Central memory CD4-positive, alpha-beta T cell (primary cell): ENCODE results near the gene SWSAP1.

Experiments used
- DNase-seq: peaks from one replicate; pipeline ENCODE4 v3.0.0; 2022

The SWSAP1 gene

DNA sequence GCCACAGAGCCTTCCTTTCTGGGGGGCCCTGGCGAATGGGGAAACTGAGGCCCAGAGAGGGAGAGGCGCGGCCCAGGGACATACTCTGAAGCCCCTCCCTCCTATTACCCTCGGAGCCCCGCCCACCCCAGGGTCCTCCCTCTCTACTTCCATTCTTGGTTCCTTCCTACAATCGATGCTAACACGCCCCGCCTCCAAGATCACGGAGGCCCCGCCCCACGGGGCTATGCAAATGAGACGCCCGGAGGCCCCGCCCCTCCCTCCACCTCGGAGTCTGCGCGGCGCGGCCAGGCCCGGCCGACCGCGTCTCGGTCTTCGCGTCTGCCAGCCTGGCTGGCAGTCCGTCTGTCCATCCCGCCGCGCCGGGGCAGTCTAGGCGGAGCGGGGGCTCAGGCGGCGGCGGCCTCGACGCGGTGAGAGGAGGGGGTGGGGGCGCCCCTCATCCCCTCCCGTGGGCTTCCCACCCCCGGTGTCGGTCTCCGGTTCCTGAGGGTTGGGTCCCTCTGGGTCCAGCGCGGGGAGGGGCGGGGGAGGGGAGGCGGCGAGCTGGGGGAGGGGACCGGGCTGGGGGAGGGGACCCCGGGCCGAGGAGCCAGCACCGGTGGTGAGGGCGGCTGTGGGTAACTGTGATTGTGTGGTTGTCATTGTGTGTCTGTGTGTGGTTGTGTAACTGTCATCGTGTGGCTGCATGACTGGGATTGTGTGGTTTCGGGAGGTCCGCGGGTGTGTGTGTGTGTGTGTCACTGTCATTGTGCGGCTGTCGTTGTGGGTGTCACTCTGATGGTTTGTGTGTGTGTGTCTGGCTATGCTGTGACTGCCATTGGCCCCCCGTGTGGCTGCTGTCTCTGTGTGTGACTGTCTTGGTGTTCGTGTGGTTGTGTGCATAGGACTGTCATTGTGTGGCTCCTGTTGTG, 19.0 kb upstream of the SWSAP1 start, which contains the start of gene PLPPR2:
PLPPR2 (plus strand) TSS at position 273 of the 914 bp plus-strand sequence. CDS start 2,242 bp downstream, outside the sequence.
- DNase-seq, result peak; percentile 78

DNA sequence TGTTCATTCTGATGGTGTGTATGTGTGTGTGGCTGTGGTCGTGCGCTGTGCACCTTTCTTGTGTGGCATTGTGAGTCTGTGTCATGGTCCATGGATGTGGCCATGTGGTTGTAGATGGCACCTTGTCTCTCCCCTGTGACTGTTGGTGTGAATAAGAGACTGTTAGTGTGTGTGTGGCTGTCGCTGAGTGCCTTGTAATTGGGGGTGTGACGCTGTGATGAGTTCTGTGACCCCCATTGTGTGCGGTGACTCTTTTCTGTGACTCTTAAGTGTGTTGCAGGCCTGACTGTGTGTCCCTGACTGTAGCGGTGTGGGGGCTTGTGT, 18.4 kb upstream of the SWSAP1 start:
- DNase-seq, result no peak

DNA sequence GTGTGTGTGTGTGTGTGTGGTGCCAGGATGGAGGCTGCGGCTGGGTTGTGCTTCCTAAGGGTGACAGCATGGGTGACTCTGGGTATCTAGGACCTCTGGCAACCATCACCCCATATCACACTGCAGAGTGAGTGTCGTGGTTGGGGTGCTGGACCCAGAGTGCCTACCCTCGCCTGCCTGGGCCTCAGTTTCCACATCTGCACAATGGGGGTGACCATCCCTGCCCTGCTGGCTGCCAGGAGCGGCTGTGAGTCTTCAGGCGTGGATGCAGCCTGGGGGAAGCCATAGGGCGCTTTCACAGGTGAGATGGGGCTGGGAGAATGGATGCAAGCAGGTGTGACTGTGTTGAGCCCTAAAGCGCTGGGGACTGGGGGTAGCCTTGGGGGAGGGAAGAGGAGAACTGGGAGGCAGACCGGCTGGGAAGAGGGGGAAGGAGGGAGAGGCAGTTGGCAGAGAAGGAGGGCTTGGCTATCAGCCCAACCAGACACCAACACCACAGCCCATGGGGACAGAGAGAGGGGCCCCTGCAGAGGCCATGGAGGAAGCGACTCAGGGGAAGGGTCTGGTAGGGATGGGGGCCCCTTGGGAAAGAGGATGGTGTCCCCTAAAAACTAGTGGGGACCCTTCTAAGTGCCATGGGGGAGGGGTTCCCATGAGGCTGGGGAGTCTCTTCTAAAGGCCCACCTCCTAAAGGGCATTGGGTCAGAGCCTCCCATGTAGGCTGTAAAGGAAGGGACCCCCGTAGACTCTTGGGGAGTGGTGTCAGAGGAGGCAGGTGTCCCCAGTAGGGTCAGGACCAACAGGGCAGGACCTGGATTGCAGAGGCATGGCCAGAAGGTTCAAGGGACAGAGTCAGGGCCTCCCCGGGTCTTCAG, 17.6 kb upstream of the SWSAP1 start:
- DNase-seq, result no peak

DNA sequence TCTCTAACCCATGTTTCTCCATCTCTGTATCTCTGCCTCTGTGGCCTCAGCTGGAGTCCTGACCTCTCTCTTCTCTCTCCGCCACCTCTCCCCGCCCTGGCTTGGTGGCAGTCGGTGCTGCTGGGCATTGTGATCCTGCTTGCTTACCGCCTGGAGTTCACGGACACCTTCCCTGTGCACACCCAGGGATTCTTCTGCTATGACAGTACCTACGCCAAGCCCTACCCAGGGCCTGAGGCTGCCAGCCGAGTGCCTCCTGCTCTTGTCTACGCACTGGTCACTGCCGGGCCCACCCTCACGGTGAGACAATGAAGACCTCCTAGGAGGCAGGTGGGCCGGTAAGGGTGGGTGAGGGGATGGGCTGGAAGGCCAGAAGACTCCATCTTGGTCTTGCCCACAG, 15.0 kb upstream of the SWSAP1 start:
- DNase-seq, result no peak

DNA sequence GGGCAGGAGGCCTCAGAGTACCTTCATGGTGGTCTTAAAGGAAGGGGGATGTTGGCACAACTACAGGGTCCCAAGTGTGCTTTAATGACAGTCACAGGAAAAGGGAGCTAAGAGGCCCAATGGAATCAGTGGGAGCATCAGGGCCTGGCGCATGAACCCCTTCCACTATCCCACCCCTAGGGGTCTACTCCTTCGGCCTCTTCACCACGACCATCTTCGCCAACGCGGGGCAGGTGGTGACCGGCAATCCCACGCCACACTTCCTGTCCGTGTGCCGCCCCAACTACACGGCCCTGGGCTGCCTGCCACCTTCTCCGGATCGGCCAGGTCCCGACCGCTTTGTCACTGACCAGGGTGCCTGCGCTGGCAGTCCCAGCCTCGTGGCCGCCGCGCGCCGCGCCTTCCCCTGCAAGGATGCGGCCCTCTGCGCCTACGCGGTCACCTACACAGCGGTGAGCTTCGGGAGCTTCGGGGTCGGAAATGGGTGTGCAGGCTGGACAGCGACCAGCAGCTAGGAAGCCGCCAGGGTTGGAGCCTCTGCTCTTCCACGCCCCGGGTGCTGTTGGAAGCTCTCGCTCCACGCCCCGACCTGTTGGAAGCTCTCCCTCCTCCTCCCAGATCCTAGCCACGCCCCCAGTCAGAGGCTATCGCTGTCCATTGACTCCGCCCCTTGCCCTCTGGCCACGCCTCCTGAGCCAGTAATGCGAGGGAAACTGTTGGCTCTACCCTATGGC, 13.3 kb upstream of the SWSAP1 start:
- no peak for DNase-seq

DNA sequence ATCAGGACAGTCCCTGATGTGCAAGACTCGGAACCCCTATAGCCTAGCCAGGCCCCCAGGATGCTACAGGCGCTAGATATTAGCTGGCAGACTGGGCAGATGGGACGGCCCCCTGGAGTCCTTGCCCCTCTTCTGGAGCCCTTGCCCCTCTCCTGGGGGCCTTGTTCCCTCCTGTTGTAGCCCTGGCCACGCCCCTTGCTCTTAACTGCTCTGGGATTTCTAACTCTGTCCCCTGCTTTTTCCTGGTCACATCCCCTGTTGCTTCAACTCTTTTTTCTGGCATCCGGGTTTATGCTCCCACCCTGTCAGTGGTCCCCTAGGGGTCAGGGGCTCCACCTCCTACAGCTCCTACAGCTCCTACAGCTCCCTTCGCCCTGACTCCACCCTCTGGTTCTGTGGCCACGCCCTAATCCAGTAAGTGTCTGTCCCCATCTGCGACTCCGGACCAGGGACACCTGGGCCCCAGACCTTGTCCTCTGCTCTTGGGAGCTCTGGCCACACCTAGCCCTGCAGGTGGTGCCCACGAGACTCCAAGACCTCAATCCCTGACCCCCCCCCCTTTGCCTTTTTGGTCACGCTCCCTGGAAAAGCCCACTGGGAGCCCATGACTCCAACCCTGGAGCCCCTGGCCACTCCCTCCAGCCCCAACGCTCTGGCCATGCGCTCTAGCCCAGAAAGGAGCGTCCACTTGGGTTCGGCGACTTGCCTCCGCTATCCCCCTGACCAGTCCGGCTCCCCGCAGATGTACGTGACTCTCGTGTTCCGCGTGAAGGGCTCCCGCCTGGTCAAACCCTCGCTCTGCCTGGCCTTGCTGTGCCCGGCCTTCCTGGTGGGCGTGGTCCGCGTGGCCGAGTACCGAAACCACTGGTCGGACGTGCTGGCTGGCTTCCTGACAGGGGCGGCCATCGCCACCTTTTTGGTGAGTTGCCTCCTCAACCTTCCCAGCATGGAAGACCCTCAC, 12.4 kb upstream of the SWSAP1 start:
- no peak for DNase-seq

DNA sequence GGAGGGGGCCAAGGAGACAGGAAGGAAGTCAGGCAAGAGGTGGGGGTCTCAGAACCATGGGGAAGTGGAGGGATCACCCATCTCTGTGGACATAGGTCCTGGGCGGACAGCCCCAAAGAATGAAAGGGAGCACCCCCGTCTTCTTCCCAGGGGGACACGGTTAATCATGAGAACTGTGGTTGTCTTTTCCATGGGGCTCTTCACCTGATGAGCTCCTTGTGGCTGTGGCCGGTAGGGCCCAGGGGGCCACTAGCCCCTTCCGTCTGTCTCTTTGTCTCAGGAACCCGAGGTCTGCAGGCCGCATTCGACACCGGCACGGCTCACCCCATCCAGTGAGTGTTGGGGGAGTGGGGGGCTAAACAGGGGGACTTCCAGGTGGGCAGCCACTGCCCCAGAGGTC, 10.6 kb upstream of the SWSAP1 start:
- DNase-seq, result no peak

DNA sequence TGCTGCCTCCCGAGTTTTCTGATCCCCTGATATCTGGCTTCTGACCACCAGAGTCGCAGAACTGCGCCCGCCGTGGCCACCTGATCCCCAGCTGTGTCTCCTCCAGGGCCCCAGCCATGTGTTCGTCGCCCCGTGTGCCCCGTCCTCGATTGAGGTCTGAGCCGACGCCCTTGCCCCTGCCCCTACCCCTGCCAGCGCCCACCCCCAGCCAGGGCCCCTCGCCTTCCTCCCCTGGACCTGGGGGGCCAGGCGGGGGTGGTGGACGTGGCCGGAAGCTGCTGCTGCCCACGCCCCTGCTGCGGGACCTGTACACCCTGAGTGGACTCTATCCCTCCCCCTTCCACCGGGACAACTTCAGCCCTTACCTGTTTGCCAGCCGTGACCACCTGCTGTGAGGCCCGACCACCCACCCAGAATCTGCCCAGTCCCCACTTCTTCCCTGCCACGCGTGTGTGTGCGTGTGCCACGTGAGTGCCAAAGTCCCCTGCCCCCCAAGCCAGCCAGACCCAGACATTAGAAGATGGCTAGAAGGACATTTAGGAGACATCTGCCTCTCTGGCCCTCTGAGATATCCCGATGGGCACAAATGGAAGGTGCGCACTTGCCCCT, 10.1 kb upstream of the SWSAP1 start:
- DNase-seq, result no peak

DNA sequence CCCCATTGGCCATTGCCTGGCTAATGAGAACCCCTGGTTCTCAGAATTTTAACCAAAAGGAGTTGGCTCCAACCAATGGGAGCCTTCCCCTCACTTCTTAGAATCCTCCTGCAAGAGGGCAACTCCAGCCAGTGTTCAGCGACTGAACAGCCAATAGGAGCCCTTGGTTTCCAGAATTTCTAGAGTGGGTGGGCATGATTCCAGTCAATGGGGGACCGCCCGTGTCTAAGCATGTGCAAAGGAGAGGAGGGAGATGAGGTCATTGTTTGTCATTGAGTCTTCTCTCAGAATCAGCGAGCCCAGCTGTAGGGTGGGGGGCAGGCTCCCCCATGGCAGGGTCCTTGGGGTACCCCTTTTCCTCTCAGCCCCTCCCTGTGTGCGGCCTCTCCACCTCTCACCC, 9.5 kb upstream of the SWSAP1 start:
- no peak for DNase-seq

DNA sequence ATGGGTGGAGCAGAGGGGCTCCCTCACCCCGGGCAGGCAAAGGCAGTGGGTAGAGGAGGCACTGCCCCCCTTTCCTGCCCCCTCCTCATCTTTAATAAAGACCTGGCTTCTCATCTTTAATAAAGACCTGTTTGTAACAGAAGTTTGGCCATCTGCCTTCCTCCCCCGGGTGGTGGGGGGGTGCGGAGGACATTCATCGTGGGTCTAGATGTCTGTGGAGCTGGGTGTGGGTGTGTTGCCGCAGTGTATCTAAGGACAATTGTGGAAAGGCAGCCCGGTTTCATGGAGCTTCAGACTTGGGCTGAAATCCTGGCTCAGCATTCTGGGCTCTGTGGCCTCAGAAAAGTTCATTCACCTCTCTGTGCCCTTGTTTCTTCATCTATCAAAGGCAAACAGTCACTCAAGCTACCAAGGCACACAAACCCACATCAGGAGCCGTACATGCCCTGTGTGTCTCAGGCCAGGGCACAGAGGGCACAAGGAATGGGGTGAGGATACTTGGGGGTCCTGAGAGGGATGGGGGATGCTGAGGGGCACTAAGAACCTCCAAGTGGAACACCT, 8.8 kb upstream of the SWSAP1 start:
- DNase-seq, result no peak

DNA sequence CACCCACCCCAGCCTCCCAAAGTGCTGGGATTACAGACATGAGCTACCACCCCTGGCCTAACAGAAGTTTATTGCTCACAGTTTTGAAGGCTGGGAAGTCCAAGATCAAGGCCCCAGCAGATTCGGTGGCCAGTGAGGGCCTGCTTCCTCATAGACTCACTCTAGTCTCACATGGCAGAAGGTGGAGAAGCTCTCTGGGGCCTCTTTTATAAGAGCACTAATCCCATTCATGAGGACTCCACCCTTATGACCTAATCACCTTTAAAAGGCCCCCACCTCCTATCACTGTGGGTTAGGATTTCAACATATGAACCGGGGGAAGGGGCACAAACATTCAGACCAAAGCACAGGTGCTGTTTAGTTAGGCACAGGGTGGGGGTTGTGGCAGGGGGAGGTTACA, 6.9 kb upstream of the SWSAP1 start:
- no peak for DNase-seq

DNA sequence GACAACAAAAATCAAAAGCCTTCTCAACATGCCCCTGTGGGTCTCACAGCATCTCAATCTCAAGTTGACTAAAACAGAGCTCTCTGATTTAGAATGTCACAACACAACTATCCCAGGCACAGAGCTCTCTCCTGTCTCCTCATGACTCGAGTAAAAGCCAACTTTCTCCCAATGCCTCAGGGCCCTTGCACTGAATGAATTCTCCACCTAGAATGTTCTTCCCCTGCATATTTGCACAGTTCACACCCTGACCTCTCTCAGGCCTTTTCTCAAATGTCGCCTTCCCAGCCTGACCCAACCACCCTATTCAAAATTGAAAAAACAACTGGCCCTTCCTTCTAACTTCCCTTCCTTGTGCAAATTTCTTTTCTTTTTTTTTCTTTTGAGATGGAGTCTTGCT, 3.7 kb upstream of the SWSAP1 start:
- no peak for DNase-seq

DNA sequence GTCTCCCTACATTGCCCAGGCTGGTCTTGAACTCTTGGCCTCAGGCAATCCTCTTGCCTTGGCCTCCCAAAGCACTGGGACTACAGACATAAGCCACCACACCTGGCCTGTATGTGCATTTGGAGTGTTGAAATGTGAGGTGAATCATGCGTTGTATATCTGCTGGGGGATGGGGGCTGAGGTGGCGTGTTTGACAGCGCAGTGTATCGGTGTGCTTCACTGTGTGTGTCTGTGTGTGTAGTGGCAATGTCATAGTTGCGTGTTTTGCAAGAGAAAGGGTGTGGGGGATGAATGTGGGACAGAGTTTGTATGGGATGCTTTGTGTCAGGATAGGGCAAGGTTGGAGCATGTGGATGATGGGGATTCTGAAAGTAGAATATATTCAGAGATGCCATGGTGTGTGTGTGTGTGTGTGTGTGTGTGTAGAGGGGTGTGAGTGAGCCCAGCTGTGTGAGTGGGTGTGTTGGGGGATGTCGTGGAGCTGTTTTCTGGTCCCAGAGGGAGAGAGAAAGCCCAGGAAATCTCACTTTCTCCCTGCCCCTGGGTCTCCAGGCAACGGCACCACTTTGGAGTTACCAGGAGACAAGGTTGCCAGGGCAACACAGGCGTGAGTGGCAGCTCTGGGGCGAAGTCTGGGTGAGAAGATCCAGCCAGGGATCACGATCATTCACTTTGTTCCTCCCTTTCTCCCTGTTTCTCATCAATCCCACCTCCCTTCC, 1.1 kb upstream of the SWSAP1 start:
- no peak for DNase-seq

DNA sequence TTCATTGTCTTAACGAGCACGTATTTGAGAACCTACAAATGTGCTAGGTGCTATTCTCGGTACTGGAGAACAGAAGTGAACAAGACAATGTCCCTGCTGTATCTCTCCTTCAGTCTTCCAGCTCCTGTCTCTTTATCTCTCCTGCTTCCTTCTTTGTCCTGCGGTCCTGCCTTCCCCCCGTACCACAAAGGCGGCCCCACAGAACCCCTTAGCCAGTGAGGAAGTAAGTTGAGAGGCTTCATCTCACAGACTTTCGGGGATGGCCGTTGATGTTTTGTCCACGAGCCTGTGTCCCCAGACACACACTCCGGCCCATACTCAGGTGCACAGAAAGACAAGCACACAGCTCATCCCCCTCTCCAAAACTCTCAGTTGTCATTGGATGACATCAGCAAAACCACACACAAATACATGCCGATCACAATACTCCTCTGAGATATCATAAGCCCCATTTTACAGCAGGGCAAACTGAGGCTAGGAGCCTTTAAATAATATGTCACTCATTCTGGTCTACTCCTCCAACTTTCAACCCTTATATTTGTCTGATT, 507 bp upstream of the SWSAP1 start:
- DNase-seq, result no peak

DNA sequence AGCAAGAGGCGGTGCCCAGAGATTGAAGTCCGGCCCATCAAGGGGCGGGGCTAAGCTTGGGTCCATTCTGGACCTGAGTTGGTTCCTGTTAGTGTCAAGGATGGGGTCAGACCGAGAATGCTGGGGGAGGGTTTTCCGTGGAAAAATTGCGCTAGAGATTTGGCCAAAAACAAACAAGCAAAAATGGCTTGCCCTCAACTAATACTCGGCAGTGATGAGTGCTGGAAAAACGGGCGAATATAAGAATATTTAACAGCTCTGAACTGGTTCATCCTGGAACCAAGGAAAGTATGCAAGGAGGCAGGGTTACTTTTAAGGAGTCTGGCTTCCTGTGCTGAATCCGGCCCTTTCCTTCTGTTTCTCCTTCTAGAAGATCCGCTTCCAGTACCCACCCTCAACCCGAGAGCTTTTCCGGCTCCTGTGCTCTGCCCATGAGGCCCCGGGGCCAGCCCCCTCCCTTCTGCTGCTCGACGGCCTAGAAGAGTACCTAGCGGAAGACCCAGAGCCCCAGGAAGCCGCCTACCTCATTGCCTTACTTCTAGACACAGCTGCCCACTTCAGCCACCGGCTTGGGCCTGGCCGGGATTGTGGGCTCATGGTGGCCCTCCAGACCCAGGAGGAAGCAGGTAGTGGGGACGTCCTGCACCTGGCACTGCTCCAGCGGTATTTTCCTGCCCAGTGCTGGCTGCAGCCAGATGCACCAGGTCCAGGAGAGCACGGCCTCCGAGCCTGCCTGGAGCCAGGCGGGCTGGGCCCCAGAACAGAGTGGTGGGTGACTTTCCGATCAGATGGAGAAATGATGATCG, 880 bp downstream of the SWSAP1 start:
- peak; percentile 79 for DNase-seq

DNA sequence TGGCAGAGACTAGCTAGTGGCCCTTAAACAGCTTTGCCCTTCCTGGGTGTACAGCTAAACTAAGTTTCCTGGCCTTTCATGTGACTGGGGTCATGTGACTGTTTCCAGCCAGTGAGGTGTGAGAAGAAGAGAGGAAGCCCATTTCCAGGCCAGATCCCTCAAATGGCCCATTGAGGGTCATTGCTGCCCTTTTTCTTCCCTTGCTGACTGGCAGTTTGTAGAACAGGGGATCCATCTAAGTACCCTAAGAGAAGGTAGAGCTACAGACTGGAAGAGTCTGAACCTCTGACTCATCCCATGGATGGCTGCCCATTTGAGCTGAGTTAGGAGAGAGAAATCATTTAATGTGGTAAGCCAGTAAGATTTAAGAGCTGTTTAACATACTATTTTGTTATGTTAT, 2.8 kb downstream of the SWSAP1 start:
- DNase-seq, result no peak

DNA sequence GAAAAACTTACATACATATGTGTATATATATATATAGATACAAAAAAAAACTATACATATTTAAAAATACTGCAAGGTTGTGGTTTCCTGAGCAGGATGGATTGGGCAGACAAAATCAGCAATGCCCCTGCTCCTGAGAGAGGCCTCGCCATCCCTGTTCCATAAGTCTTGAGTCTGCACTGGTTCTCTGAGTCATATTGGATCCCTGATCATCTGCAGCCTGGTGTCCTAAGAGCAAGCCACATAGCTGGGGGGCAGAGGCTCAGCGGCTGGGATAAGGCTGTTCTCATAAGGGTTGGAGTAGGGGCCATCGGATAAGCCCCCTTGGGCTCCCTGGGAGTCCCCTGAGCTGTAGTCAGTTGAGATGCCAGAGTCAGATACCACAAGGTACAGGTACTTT, 3.3 kb downstream of the SWSAP1 start:
- no peak for DNase-seq

DNA sequence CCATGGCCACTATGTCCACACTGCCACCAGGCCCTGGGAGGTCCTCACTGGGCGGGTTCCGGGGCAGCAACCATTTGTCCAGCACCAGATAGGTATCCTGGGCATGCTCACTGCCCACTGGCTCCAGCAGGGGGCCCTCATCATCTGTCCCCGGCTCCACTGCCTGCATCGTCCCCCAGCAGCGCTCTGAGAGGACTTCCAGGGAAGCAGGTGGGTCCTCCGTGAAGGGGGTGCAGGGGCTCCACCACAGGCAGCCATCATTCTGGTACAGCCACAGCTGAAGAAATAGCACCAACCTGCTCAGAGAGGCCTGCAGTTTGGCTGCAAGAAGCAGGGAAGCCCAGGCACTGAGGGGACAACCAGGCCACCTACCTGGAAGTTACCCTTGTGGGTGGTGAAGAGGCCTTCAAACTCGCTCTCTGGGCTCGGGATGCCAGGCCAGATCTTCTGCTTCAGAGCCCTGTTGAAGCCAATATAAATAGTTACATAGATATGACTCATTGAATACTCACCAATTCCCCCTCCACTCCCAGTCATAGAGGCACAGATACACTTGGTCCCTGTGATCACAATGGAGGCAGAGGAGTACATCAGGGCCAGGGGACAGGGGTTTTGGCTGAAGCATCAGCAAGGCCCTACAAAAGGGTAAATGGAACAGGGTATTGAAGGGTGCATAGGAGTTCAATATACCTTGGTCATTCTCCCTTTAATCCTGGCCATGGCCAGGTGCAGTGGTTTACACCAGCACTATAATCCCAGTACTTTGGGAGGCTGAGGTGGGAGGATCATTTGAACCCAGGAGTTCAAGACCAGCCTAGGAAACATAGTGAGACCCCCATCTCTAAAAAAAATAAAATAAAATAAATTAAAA, 4.1 kb downstream of the SWSAP1 start:
- no peak for DNase-seq
